Chondrocyte (in vitro differentiated cells): ENCODE measurements around the gene GRAP2. TPM values are rescaled to one million over a fixed set of nuclear protein-coding genes. Genes with fewer than 3 reads are reported as not detected.
"Not testable (repeated sequence)": the region's sequence is repeated elsewhere in the genome, so short reads cannot be mapped to it uniquely, and the experiment has no call there.

Experiments used
- DNase-seq: peaks from one replicate; pipeline ENCODE4 v3.0.0; 2021; ENCODE audit warnings: mixed read lengths, low spot score
- H3K27ac Mint-ChIP-seq: one replicate; pipeline ENCODE4 v1.8.0; 2021; ENCODE audit warnings: mild to moderate bottlenecking, moderate library complexity, mixed read lengths; ENCODE audit not compliant: unreplicated experiment
- H3K27me3 Mint-ChIP-seq: 2 replicates; pipeline ENCODE4 v1.8.0; 2021; ENCODE audit warnings: low read depth, mixed read lengths
- H3K36me3 Mint-ChIP-seq: 2 replicates; pipeline ENCODE4 v1.8.0; 2021; ENCODE audit warnings: low read depth, mixed read lengths
- H3K4me1 Mint-ChIP-seq: 2 replicates; pipeline ENCODE4 v1.8.0; 2021; ENCODE audit warnings: low read depth, mild to moderate bottlenecking, mixed read lengths
- H3K4me3 Mint-ChIP-seq: one replicate; pipeline ENCODE4 v1.8.0; 2021; ENCODE audit warnings: mild to moderate bottlenecking, moderate library complexity, mixed read lengths; ENCODE audit not compliant: unreplicated experiment
- H3K9me3 Mint-ChIP-seq: 2 replicates; pipeline ENCODE4 v1.8.0; 2021; ENCODE audit warnings: low read depth, mixed read lengths
- total RNA-seq: library from RNA; stranded (reverse); gene quantifications from 3 replicates; pipeline ENCODE4 v1.2.1, GENCODE V29; 2021
- TF ChIP-seq, protein P1 (sequence below): fragments of 200-600 bp; sonication (generic); IDR thresholded peaks from 2 replicates; pipeline ENCODE4 v1.5.0; 2021; ENCODE audit warnings: antibody characterized with exemption, mild to moderate bottlenecking, moderate library complexity

Gene GRAP2
- total RNA-seq, 1 donor from 2014 or later, result not detected

DNA sequence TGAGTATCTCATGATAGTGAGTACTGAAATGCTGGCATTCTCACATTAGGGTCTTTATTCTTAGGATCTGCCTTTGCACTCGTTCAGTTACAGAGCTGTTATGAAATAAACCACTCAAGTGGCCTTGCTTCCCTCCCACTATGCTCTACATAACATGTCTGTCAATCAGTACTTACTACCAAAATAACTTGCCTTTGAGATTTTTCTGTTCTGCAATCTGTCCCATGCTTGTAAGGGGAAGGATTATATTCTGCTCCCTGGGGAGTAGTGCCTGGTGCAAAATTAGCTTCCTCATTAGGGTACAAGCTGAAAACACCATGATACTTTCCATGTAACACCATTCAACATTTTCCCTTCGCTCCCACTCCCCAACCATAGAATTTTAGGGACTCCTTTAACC is 1.9 kb upstream of the GRAP2 start:
- TF ChIP-seq, protein P1, sequence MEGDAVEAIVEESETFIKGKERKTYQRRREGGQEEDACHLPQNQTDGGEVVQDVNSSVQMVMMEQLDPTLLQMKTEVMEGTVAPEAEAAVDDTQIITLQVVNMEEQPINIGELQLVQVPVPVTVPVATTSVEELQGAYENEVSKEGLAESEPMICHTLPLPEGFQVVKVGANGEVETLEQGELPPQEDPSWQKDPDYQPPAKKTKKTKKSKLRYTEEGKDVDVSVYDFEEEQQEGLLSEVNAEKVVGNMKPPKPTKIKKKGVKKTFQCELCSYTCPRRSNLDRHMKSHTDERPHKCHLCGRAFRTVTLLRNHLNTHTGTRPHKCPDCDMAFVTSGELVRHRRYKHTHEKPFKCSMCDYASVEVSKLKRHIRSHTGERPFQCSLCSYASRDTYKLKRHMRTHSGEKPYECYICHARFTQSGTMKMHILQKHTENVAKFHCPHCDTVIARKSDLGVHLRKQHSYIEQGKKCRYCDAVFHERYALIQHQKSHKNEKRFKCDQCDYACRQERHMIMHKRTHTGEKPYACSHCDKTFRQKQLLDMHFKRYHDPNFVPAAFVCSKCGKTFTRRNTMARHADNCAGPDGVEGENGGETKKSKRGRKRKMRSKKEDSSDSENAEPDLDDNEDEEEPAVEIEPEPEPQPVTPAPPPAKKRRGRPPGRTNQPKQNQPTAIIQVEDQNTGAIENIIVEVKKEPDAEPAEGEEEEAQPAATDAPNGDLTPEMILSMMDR, result no peak
- no peaks in the 10 kb centered on the region for H3K36me3 Mint-ChIP-seq
- no peak overlapping the region for H3K4me3 Mint-ChIP-seq
- H3K27me3 Mint-ChIP-seq, result peaks cover 15% of the 10 kb centered on the region
- no peaks in the 10 kb centered on the region for H3K4me1 Mint-ChIP-seq
- no peak for DNase-seq
- H3K27ac Mint-ChIP-seq, result no peak overlapping the region
- no peaks in the 10 kb centered on the region for H3K9me3 Mint-ChIP-seq

DNA sequence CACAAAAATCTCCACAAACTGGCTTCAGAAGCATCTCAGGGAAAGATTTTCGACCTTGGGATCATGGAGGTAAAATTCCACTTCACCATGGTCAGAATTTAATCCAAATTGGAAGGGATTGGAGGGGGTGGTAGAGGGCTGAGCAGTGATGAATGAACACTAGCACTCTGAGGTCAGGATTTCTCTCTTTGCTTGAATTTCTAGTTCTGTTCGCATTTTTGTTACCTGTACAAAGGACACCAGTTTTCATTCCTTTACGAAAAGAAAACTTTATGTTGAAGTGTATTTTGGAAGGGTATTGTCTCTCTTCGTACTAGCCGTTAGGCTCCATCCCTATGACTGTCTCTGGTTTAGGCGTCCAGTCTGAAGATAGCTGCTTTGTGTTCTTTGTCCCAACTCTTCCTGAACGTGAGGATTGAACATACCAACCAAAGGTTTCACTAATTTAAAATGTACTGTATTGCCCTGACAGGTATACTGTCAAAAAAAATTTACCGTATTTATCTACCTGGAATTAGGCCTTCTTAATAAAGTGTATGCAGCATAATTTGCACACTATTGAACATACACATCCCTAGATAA is 772 bp downstream of the GRAP2 start:
- TF ChIP-seq, protein P1, result no peak
- no peaks in the 10 kb centered on the region for H3K9me3 Mint-ChIP-seq
- DNase-seq, result no peak
- no peaks in the 10 kb centered on the region for H3K4me1 Mint-ChIP-seq
- H3K27me3 Mint-ChIP-seq, result peaks cover 16% of the 10 kb centered on the region
- H3K27ac Mint-ChIP-seq, result no peak overlapping the region
- no peaks in the 10 kb centered on the region for H3K36me3 Mint-ChIP-seq
- no peak overlapping the region for H3K4me3 Mint-ChIP-seq

DNA sequence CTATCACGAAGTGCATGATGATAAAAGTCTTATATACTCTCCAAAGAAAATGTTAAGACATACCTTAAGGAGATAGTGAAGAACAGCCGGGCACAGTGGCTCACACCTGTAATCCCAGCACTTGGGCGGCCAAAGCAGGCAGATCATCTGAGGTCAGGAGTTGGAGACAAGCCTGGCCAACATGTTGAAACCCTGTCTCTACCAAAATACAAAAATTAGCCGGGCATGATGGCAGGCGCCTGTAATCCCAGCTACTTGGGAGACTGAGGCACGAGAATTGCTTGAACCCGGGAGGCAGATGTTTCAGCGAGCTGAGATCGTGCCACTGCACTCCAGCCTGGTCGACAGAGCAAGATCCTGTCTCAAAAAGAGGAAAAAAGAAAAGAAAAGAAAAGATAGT is 3.1 kb downstream of the GRAP2 start:
- H3K27me3 Mint-ChIP-seq, result peaks cover 21% of the 10 kb centered on the region
- H3K27ac Mint-ChIP-seq, H3K4me1 Mint-ChIP-seq, H3K9me3 Mint-ChIP-seq, H3K36me3 Mint-ChIP-seq, DNase-seq, H3K4me3 Mint-ChIP-seq: not testable (repeated sequence)

DNA sequence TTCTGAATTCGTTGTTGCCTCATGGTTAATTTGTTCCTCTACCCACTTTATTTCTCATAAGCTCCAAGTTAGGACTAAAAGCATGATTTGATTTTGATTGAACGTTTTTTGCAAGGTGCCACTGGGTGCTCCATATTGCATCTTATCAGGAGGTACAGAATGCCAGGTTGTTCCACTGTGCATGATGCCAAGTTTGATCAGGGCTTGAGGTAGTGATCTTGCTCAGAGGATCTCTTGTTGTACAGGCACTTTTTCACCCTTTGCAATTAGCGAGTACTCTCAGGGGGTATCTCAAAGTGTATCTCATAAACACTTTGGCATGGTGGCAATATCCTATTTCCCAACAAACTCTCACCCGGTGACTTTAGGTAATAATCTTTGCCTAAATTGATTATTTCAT is 4.0 kb downstream of the GRAP2 start:
- no peak for DNase-seq
- TF ChIP-seq, protein P1, result no peak
- peaks cover 21% of the 10 kb centered on the region for H3K27me3 Mint-ChIP-seq
- no peaks in the 10 kb centered on the region for H3K4me1 Mint-ChIP-seq
- no peaks in the 10 kb centered on the region for H3K9me3 Mint-ChIP-seq
- H3K36me3 Mint-ChIP-seq, result no peaks in the 10 kb centered on the region
- H3K27ac Mint-ChIP-seq, result no peak overlapping the region
- no peak overlapping the region for H3K4me3 Mint-ChIP-seq

DNA sequence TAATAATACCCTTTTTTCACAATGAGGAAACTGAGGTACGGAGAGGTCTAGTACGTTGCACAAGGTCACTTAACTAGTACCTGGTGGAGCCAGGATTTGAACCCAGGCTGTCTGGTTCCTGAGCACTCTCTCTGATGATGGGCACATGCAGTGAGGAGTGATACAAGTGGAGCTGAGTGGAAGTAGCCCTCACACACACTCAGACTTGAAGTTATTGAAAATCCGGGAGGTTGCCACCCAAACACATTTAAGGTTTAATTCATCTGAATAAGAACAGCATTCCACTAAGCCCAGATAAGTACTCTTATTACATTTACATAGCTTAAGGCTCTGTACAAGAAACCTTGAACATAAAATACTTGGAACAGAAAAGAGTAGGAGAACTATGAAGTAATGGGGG is 4.8 kb downstream of the GRAP2 start:
- no peak overlapping the region for H3K4me3 Mint-ChIP-seq

DNA sequence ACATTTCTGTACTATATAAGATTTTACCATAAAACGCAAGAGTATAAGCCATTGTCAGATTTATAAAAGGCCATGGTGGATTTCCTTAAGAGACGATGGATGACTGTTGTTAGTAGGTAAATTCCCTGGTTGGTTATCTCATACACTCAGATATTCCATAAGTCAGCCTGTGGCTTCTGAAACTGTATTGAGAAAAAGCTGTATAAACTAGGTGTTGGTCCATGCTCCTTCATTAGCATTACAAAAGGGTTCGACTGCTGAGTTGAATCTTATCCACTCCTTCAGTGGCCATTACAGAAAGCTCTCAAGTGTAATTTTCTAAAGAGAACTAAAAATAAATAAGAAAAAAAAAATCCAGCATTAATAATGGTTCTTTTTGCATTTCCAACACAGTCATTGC is 5.3 kb downstream of the GRAP2 start:
- no peaks in the 10 kb centered on the region for H3K9me3 Mint-ChIP-seq
- peaks cover 18% of the 10 kb centered on the region for H3K27me3 Mint-ChIP-seq
- H3K27ac Mint-ChIP-seq, result no peak overlapping the region
- H3K36me3 Mint-ChIP-seq, result no peaks in the 10 kb centered on the region
- TF ChIP-seq, protein P1, result no peak
- DNase-seq, result no peak
- H3K4me1 Mint-ChIP-seq, result no peaks in the 10 kb centered on the region
- H3K4me3 Mint-ChIP-seq, result no peak overlapping the region

More for the DNA sequence above, 4.8 kb downstream of the GRAP2 start:
- no peaks in the 10 kb centered on the region for H3K4me1 Mint-ChIP-seq
- no peak for DNase-seq
- no peak overlapping the region for H3K27ac Mint-ChIP-seq
- no peaks in the 10 kb centered on the region for H3K36me3 Mint-ChIP-seq
- H3K9me3 Mint-ChIP-seq, result no peaks in the 10 kb centered on the region
- H3K27me3 Mint-ChIP-seq, result peaks cover 18% of the 10 kb centered on the region
- TF ChIP-seq, protein P1, result no peak
